HCT116 (cell line): Measurements from ENCODE around the gene PCDHB16. TPM values are rescaled to one million over a fixed set of nuclear protein-coding genes. Genes with fewer than 3 reads are reported as not detected.
A peak's percentile ranks its signal among the peaks of the same experiment; 100 is the strongest.
"Not testable (repeated sequence)": the region's sequence is repeated elsewhere in the genome, so short reads cannot be mapped to it uniquely, and the experiment has no call there.

Experiments
- ATAC-seq: fragments of 200-7000 bp; cut with Tn5 transposase; 2 replicates; pipeline ENCODE4 v1.9.1; 2020; ENCODE audit warnings: mild to moderate bottlenecking, moderate library complexity
- BruUV-seq: library from RNA; stranded (reverse); fragments of 400-500 nt; replicated peaks from 2 replicates; lab custom pipeline; 2021; lab: Mats Ljungman, UMichigan
- CTCF ChIA-PET: fragments of 300-600 bp; sonication (Branson Sonifier 250); formaldehyde crosslinking; loops from one replicate; lab custom pipeline; 2021; ENCODE audit warnings: antibody characterized with exemption; lab: Charles Lee
- POLR2A ChIA-PET: fragments of 300-600, 350-600 bp; sonication (Branson Sonifier 250); formaldehyde crosslinking; loops from one replicate; lab custom pipeline; 2021; ENCODE audit warnings: antibody characterized with exemption; lab: Charles Lee
- RAD21 ChIA-PET, 2 experiments: fragments of 300-600 bp; sonication (Branson Sonifier 250); formaldehyde crosslinking; loops; one replicate each; lab custom pipeline; 2023; ENCODE audit warnings: low total read pairs in 2 of 2; ENCODE audit not compliant: uncharacterized antibody in 2 of 2, unreplicated experiment in 2 of 2, low non-redundant PET in 1 of 2; lab: Charles Lee
- DNase-seq: peaks from one replicate; pipeline ENCODE4 v3.0.0-alpha.2; 2010; ENCODE audit warnings: low read depth, low spot score
- H2AFZ ChIP-seq: fragments of 200-600 bp; shearing (Covaris generic), sonication (generic); 2 replicates; pipeline ENCODE4 v1.6.1; 2017; ENCODE audit warnings: low read depth, mixed run types, mixed read lengths, antibody characterized with exemption, low read length; ENCODE audit not compliant: poor library complexity, severe bottlenecking
- H3K27ac ChIP-seq: 2 replicates; pipeline ENCODE4 v1.5.1; 2012; ENCODE audit warnings: low read depth, low read length
- H3K27me3 ChIP-seq: fragments of 200-600 bp; sonication (generic); 2 replicates; pipeline ENCODE4 v1.6.1; 2016; ENCODE audit warnings: mixed run types, low read length, mixed read lengths; ENCODE audit not compliant: insufficient read depth
- H3K36me3 ChIP-seq, 2 experiments: fragments of 200-500 bp in 1 of 2; fragments of 200-600 bp in 1 of 2; sonication (Bioruptor generic) in 1 of 2; sonication (generic) in 1 of 2; 2 replicates each; pipeline versions ENCODE4 v1.5.1 to v1.6.1; 2014 to 2016; ENCODE audit warnings: low read length in 2 of 2, inconsistent platforms in 1 of 2, mixed read lengths in 1 of 2, mixed run types in 1 of 2; ENCODE audit not compliant: insufficient read depth in 2 of 2, control insufficient read depth in 1 of 2
- H3K4me1 ChIP-seq, 2 experiments: fragments of 200-600 bp in 1 of 2; sonication (generic) in 1 of 2; 2 replicates each; pipeline versions ENCODE4 v1.5.1 to v1.6.1; 2012 to 2017; ENCODE audit warnings: low read length in 2 of 2, inconsistent platforms in 1 of 2, mild to moderate bottlenecking in 1 of 2, mixed read lengths in 1 of 2, mixed run types in 1 of 2, moderate library complexity in 1 of 2; ENCODE audit not compliant: insufficient read depth in 2 of 2, control insufficient read depth in 1 of 2
- H3K4me2 ChIP-seq: fragments of 200-600 bp; sonication (generic); 2 replicates; pipeline ENCODE4 v1.6.1; 2017; ENCODE audit warnings: mixed run types, low read length, mixed read lengths
- H3K4me3 ChIP-seq, 2 experiments: fragments of 200-600 bp in 1 of 2; sonication (generic) in 1 of 2; replicated peaks in 1 of 2; 2 replicates each; pipeline ENCODE4 v1.5.1; 2011 to 2016; ENCODE audit warnings: low read length in 2 of 2, control low read depth in 1 of 2, low read depth in 1 of 2, mild to moderate bottlenecking in 1 of 2, mixed read lengths in 1 of 2, mixed run types in 1 of 2
- H3K79me2 ChIP-seq: fragments of 200-600 bp; sonication (generic); 2 replicates; pipeline ENCODE4 v1.6.1; 2017; ENCODE audit warnings: mild to moderate bottlenecking, mixed run types, low read length, moderate library complexity, mixed read lengths; ENCODE audit not compliant: insufficient read depth
- H3K9ac ChIP-seq: fragments of 200-600 bp; sonication (generic); 2 replicates; pipeline ENCODE4 v1.6.1; 2016; ENCODE audit warnings: low read length, mixed read lengths
- H3K9me2 ChIP-seq: fragments of 200-600 bp; sonication (generic), shearing (Covaris generic); 2 replicates; pipeline ENCODE4 v1.6.1; 2017; ENCODE audit warnings: mixed run types, mild to moderate bottlenecking, moderate library complexity; ENCODE audit not compliant: insufficient read depth
- H3K9me3 ChIP-seq, 2 experiments: fragments of 200-500 bp in 1 of 2; fragments of 200-600 bp in 1 of 2; sonication (Bioruptor generic) in 1 of 2; sonication (generic) in 1 of 2; 2 replicates each; pipeline ENCODE4 v1.6.1; 2014 to 2017; ENCODE audit warnings: low read length in 2 of 2, mixed read lengths in 2 of 2, inconsistent platforms in 1 of 2, low read depth in 1 of 2, mild to moderate bottlenecking in 1 of 2, mixed run types in 1 of 2, moderate library complexity in 1 of 2; ENCODE audit not compliant: control insufficient read depth in 1 of 2, insufficient read depth in 1 of 2
- H4K20me1 ChIP-seq: fragments of 200-600 bp; sonication (generic), shearing (Covaris generic); 2 replicates; pipeline ENCODE4 v1.6.1; 2017; ENCODE audit warnings: mixed run types, mild to moderate bottlenecking, moderate library complexity; ENCODE audit not compliant: insufficient read depth
- ATF3 ChIP-seq: IDR thresholded peaks from 2 replicates; pipeline ENCODE4 v1.6.1; 2012
- CTCF ChIP-seq, 3 experiments: fragments of 200-600 bp in 1 of 3; sonication (generic) in 1 of 3; IDR thresholded peaks in 2 of 3; conservative IDR thresholded peaks in 1 of 3; 2 replicates each; pipeline ENCODE4 v1.5.1; 2012 to 2017; ENCODE audit warnings: low read depth in 2 of 3, low read length in 2 of 3, antibody characterized with exemption in 1 of 3, borderline replicate concordance in 1 of 3, control low read depth in 1 of 3, mild to moderate bottlenecking in 1 of 3, mixed read lengths in 1 of 3, mixed run types in 1 of 3, moderate library complexity in 1 of 3; ENCODE audit not compliant: insufficient read depth in 1 of 3
- EGR1 ChIP-seq: IDR thresholded peaks from 2 replicates; pipeline ENCODE4 v1.6.1; 2012; ENCODE audit warnings: low read depth
- EZH2 ChIP-seq: fragments of 200-600 bp; sonication (generic); IDR thresholded peaks from 2 replicates; pipeline ENCODE4 v1.6.1; 2017; ENCODE audit warnings: antibody characterized with exemption, mixed run types
- FOSL1 ChIP-seq: IDR thresholded peaks from 2 replicates; pipeline ENCODE4 v1.6.1; 2012; ENCODE audit warnings: low read depth
- RAD21 ChIP-seq: IDR thresholded peaks from 2 replicates; pipeline ENCODE4 v1.6.1; 2012; ENCODE audit warnings: low read depth, mild to moderate bottlenecking
- REST ChIP-seq: IDR thresholded peaks from 2 replicates; pipeline ENCODE4 v1.6.1; 2012; ENCODE audit warnings: low read depth
- intact Hi-C: fragments of 100-400 bp; cut with micrococcal nuclease; formaldehyde crosslinking; loops from 2 replicates; pipeline ENCODE4 v1.10.0; 2022
- total RNA-seq: library from RNA; stranded (reverse); gene quantifications from one replicate; pipeline ENCODE4 v1.2.1, GENCODE V29; 2021; ENCODE audit not compliant: unreplicated experiment

PCDHB16 gene
- total RNA-seq, 1 experiment from 2014 or later = not detected

GRCh38 chr5:141186897-141187512 lies 4.8 kb downstream of the PCDHB16 start, which contains the start of gene PCDHB9:
PCDHB9 (plus strand) TSS chr5:141187161; CDS start chr5:141187319, 158 bp downstream.
- H3K4me1 ChIP-seq = no peaks in the 10 kb centered on the region
- POLR2A ChIA-PET = no interaction called here
- H3K79me2 ChIP-seq = no peaks in the 10 kb centered on the region
- ATAC-seq = no peak
- intact Hi-C loops = no loop called here
- no peak within 1 kb of the TSS for H3K27ac ChIP-seq
- CTCF ChIA-PET = interaction anchor here (0.6 to 1.4 kb wide), 4 partner anchors 10 to 981 kb away, joined by 3 to 5 read pairs (median 4); no protein-coding TSS in a partner anchor
- RAD21 ChIA-PET = no interaction called here
- H4K20me1 ChIP-seq = no peaks in the 10 kb centered on the region
- H3K9me3 ChIP-seq = no peaks in the 10 kb centered on the region
- no peak within 1 kb of the TSS for H3K4me3 ChIP-seq
- H2AFZ ChIP-seq = no peak within 1 kb of the TSS
- H3K9me2 ChIP-seq = no peaks in the 10 kb centered on the region
- no peaks in the 10 kb centered on the region for H3K27me3 ChIP-seq
- H3K36me3 ChIP-seq = no peaks in the 10 kb centered on the region
- DNase-seq = peak; percentile 6
- no peak within 1 kb of the TSS for H3K4me2 ChIP-seq
- no peak within 1 kb of the TSS for H3K9ac ChIP-seq
- TF ChIP-seq REST (no peak), EGR1 (no peak), EZH2 (no peak), CTCF (IDR thresholded peaks at IDR 0.05 in 2 of 3, conservative IDR thresholded peaks at IDR 0.05 in 1 of 3; ENCODE audit: borderline replicate concordance in 1 of 3, insufficient read depth in 1 of 3, low read depth in 2 of 3, low read length in 2 of 3) (peak; percentile 44 to 78 (median 59); a peak in 5 of 6 replicates), ATF3 (no peak), RAD21 (peak; percentile 52), FOSL1 (no peak)
- BruUV-seq = no TSS peak

GRCh38 chr5:141188682-141189081 lies 6.5 kb downstream of the PCDHB16 start:
- BruUV-seq, DNase-seq, H3K9me2 ChIP-seq, H3K9me3 ChIP-seq, H3K27me3 ChIP-seq, H3K4me1 ChIP-seq, H3K27ac ChIP-seq, H3K4me3 ChIP-seq, RAD21 ChIA-PET, CTCF ChIA-PET, H3K4me2 ChIP-seq, H3K79me2 ChIP-seq, H2AFZ ChIP-seq, ATAC-seq, H3K36me3 ChIP-seq, intact Hi-C loops, H3K9ac ChIP-seq, H4K20me1 ChIP-seq, POLR2A ChIA-PET: not testable (repeated sequence)

- ATAC-seq, DNase-seq, H3K4me2 ChIP-seq, H3K4me1 ChIP-seq, POLR2A ChIA-PET, H3K9me3 ChIP-seq, H3K4me3 ChIP-seq, H3K79me2 ChIP-seq, intact Hi-C loops, H3K27ac ChIP-seq, H3K27me3 ChIP-seq, CTCF ChIA-PET, BruUV-seq, H3K9me2 ChIP-seq, RAD21 ChIA-PET, H4K20me1 ChIP-seq, H3K36me3 ChIP-seq, H2AFZ ChIP-seq, H3K9ac ChIP-seq: not testable (repeated sequence)
Measured at GRCh38 chr5:141189131-141189530, 6.9 kb downstream of the PCDHB16 start.
